Esophagus muscularis mucosa (tissue), 4 donors: ENCODE data around the gene PLCD1. TPM values are rescaled to one million over a fixed set of nuclear protein-coding genes. Genes with fewer than 3 reads are reported as not detected.

Experiments used
- DNase-seq: peaks from one replicate; pipeline ENCODE4 v3.0.0-alpha.2; 2017; ENCODE audit errors: extremely low spot score
- H3K27ac ChIP-seq, 4 donors: fragments of 200-600 bp; sonication (generic); replicated peaks in 1 of 4; 1 replicate in 3 of 4; 2 replicates in 1 of 4; pipeline ENCODE4 v1.5.1; 2016 to 2019; ENCODE audit warnings: mild to moderate bottlenecking in 1 of 4
- H3K27me3 ChIP-seq, 4 donors: fragments of 200-600 bp; sonication (generic); one replicate each; pipeline versions ENCODE4 v1.5.1 to v1.6.0; 2016 to 2019
- H3K36me3 ChIP-seq, 4 donors: fragments of 200-600 bp; sonication (generic); one replicate each; pipeline ENCODE4 v1.5.1; 2016 to 2019
- H3K4me1 ChIP-seq, 4 donors: fragments of 200-600 bp; sonication (generic); one replicate each; pipeline ENCODE4 v1.5.1; 2016 to 2019
- H3K4me3 ChIP-seq, 4 donors: fragments of 200-600 bp; sonication (generic); 1 replicate in 2 of 4; 2 replicates in 2 of 4; pipeline ENCODE4 v1.5.1; 2016 to 2019; ENCODE audit warnings: mild to moderate bottlenecking in 4 of 4, moderate library complexity in 1 of 4
- H3K9me3 ChIP-seq, 4 donors: fragments of 200-600 bp; sonication (generic); 1 replicate in 3 of 4; 2 replicates in 1 of 4; pipeline ENCODE4 v1.5.1; 2016 to 2019
- CTCF ChIP-seq, 3 experiments: fragments of 200-600 bp in 2 of 3; fragments of 450-650 bp in 1 of 3; sonication (generic) in 2 of 3; IDR thresholded peaks; one replicate each; pipeline ENCODE4 v1.5.1; 2017 to 2019; ENCODE audit warnings: antibody characterized with exemption in 3 of 3, mild to moderate bottlenecking in 2 of 3, moderate library complexity in 1 of 3
- EP300 ChIP-seq: sonication (generic); formaldehyde crosslinking; IDR thresholded peaks from one replicate; pipeline ENCODE4 v1.6.1; 2017; ENCODE audit warnings: antibody characterized with exemption
- POLR2A ChIP-seq: fragments of 450-650 bp; IDR thresholded peaks from one replicate; pipeline ENCODE4 v1.6.1; 2017; ENCODE audit warnings: antibody characterized with exemption, moderate library complexity, mild to moderate bottlenecking, low read depth
- POLR2AphosphoS5 ChIP-seq, 2 donors: sonication (generic); formaldehyde crosslinking; IDR thresholded peaks; one replicate each; pipeline ENCODE4 v1.6.1; 2017; ENCODE audit warnings: antibody characterized with exemption in 2 of 2
- WGBS: methylation state at CpG from one replicate; pipeline ENCODE4 v1.1.5; 2018; 5-methylcytosine and 5-hydroxymethylcytosine counted together
- intact Hi-C: fragments of 100-400 bp; cut with DNase I; formaldehyde crosslinking; loops from one replicate; pipeline ENCODE4 v1.15.1; 2023
- total RNA-seq, 4 donors: library from RNA; depleted of rRNA; stranded (reverse); fragments of >200 nt; gene quantifications; one replicate each; pipeline versions ENCODE4 v1.1.0 to v1.2.1, GENCODE V29; 2016

The PLCD1 gene
- total RNA-seq, 4 donors from 2014 or later, result 21.0 to 35.3 (median 28.5) TPM

- Histone ChIP-seq H3K27ac (no peak overlapping the region), H3K4me1 (no peaks in the 10 kb centered on the region), H3K4me3 (no peak overlapping the region), H3K9me3 (no peaks in the 10 kb centered on the region), H3K36me3 (no peaks in the 10 kb centered on the region), H3K27me3 (no peaks in the 10 kb centered on the region)
- no peak for DNase-seq
- intact Hi-C loops, result no loop called here
- WGBS, result 82% methylated on average over 4 of the region's 4 CpGs
- TF ChIP-seq CTCF (IDR thresholded peaks at IDR 0.05), result no peak
- TF ChIP-seq POLR2AphosphoS5 (IDR thresholded peaks at IDR 0.05), result no peak
- TF ChIP-seq POLR2A, result no peak
These were observed 16.6 kb upstream of the PLCD1 start for GRCh38 chr3:38046027-38046426.

- Histone ChIP-seq H3K27ac (no peak overlapping the region), H3K36me3 (no peaks in the 10 kb centered on the region), H3K4me1 (peaks cover 9 to 19% (median 16%) of the 10 kb centered on the region in 4 donors), H3K27me3 (no peaks in the 10 kb centered on the region), H3K4me3 (no peak overlapping the region), H3K9me3 (no peaks in the 10 kb centered on the region)
- no peak for DNase-seq
- 79% methylated on average over 4 of the region's 4 CpGs for WGBS
- intact Hi-C loops, result loop anchor here (5.0 kb wide), 1 partner anchor 41 kb away; no protein-coding TSS in a partner anchor
- no peak for TF ChIP-seq POLR2A
- no peak for TF ChIP-seq CTCF (IDR thresholded peaks at IDR 0.05)
- TF ChIP-seq EP300, result no peak
- no peak for TF ChIP-seq POLR2AphosphoS5 (IDR thresholded peaks at IDR 0.05)
These were observed 14.0 kb upstream of the PLCD1 start for GRCh38 chr3:38043486-38043885.

- H3K27me3 ChIP-seq, result no peaks in the 10 kb centered on the region
- no peak for DNase-seq
- peaks cover 9 to 19% (median 16%) of the 10 kb centered on the region in 4 donors for H3K4me1 ChIP-seq
- intact Hi-C loops, result loop anchor here (5.0 kb wide), 1 partner anchor 38 kb away; no protein-coding TSS in a partner anchor
- no peak for TF ChIP-seq POLR2AphosphoS5 (IDR thresholded peaks at IDR 0.05)
- no peak for TF ChIP-seq POLR2A
- no peak for TF ChIP-seq CTCF (IDR thresholded peaks at IDR 0.05)
- TF ChIP-seq EP300, result no peak
- H3K27ac ChIP-seq, result peak overlapping the region in 1 of 4 donors; percentile 26
- H3K36me3 ChIP-seq, result no peaks in the 10 kb centered on the region
- 88% methylated on average over 5 of the region's 5 CpGs for WGBS
- no peaks in the 10 kb centered on the region for H3K9me3 ChIP-seq
- H3K4me3 ChIP-seq, result no peak overlapping the region
These were observed 11.0 kb upstream of the PLCD1 start for GRCh38 chr3:38040401-38040800.

GRCh38 chr3:38039899-38040261, 10.4 kb upstream of the PLCD1 start:
- WGBS, result 4% methylated on average over 11 of the region's 11 CpGs
- Histone ChIP-seq H3K27me3 (no peaks in the 10 kb centered on the region), H3K4me1 (peaks cover 9 to 19% (median 16%) of the 10 kb centered on the region in 4 donors), H3K4me3 (peak overlapping the region; percentile 54 to 64 (median 57)), H3K36me3 (no peaks in the 10 kb centered on the region), H3K27ac (peak overlapping the region in 1 of 4 donors; percentile 26), H3K9me3 (no peaks in the 10 kb centered on the region)
- DNase-seq, result no peak
- TF ChIP-seq POLR2AphosphoS5 (IDR thresholded peaks at IDR 0.05) (peak in 1 of 2 donors; percentile 11), EP300 (no peak), POLR2A (no peak), CTCF (IDR thresholded peaks at IDR 0.05) (peak; percentile 40 to 64 (median 43))
- intact Hi-C loops, result loop anchor here (5.0 kb wide), 1 partner anchor 38 kb away; no protein-coding TSS in a partner anchor
